ENCODE results near the gene USP6NL. TPM values are rescaled to one million over a fixed set of nuclear protein-coding genes. Genes with fewer than 3 reads are reported as not detected.
A peak's percentile ranks its signal among the peaks of the same experiment; 100 is the strongest.

USP6NL gene
- total RNA-seq, 2 experiments from 2014 or later: 0.49 to 1.1 TPM

DNA sequence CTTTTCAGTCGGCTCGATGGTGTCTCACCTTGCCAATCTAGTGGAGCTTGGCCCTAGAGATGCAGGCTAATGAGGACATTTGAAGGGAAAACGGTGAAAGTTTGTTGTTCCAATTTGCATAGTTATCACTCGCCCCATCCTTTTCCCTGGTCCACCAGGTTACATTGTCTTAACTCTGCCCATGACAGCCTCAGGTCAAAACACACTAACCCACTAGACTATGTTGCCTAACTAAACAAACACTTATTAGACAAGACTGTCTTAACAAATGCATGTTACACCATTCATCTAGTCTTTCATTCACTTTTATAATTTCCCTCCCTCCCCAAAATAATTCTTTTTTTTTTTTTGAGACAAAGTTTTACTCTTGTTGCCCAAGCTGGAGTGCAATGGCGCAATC is 40.7 kb downstream of the USP6NL start:
- H3K4me1 Mint-ChIP-seq: no peaks in the 10 kb centered on the region
- H3K4me3 Mint-ChIP-seq: no peak overlapping the region
- no peaks in the 10 kb centered on the region for H3K9me3 Mint-ChIP-seq (ENCODE audit: low read depth)
- DNase-seq (no peak), ATAC-seq (no peak)
- no peaks in the 10 kb centered on the region for H3K36me3 Mint-ChIP-seq
- CTCF ChIA-PET: no interaction called here
- H3K27ac Mint-ChIP-seq: no peak overlapping the region
- peaks cover 16% of the 10 kb centered on the region for H3K27me3 Mint-ChIP-seq

- no peaks in the 10 kb centered on the region for H3K36me3 Mint-ChIP-seq
- ATAC-seq (no peak), DNase-seq (no peak)
- no peak overlapping the region for H3K27ac Mint-ChIP-seq
- peaks cover 4% of the 10 kb centered on the region for H3K27me3 Mint-ChIP-seq
- CTCF ChIA-PET: interaction anchor here (0.7 to 1.2 kb wide), 2 partner anchors 8 to 10 kb away, joined by 3 read pairs; no protein-coding TSS in a partner anchor
- no peaks in the 10 kb centered on the region for H3K9me3 Mint-ChIP-seq (ENCODE audit: low read depth)
- H3K4me3 Mint-ChIP-seq: no peak overlapping the region
- H3K4me1 Mint-ChIP-seq: no peaks in the 10 kb centered on the region
These were observed 42.0 kb downstream of the USP6NL start for GRCh38 chr10:11569471-11569870.

DNA sequence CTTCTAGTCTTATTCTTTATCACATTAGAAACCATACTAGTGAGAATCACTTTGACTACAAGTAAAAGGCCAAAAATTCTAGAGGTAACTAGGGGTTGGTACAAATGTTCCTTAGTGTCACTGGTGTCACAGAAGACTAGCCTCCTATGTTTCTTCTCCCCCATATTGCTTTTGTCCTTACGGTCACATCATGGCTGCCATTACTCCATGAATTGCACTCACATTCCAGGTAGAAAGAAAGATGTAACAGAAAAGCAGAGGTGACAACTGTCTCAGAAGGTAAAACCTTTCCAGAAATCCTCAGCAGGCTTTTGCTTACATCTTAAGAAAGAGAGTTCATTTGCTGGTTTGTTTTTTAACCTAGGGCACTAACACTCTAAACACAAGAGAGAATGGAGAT is 42.9 kb downstream of the USP6NL start:
- no peaks in the 10 kb centered on the region for H3K4me1 Mint-ChIP-seq
- no peak overlapping the region for H3K27ac Mint-ChIP-seq
- no peak for ATAC-seq
- no peaks in the 10 kb centered on the region for H3K27me3 Mint-ChIP-seq
- H3K4me3 Mint-ChIP-seq: no peak overlapping the region
- H3K9me3 Mint-ChIP-seq (ENCODE audit: low read depth): no peaks in the 10 kb centered on the region
- CTCF ChIA-PET: no interaction called here
- no peaks in the 10 kb centered on the region for H3K36me3 Mint-ChIP-seq
- DNase-seq: no peak

DNA sequence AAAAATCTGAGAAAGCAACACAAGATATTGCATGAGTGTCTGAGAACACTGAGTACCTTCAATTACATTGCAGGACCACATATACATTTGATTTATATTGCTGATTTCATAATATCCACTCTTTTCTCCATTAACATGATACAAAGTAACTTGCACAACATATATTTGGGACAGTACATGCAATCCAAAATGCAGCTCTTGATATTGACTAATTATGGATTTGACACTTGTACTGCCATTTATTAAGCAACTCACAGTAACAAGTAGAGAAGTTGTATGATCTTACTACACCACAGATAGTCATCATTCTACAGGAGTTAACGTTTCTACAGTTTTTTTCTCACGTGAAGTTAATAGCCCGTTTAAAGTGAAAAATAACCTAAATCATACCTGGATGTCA is 46.7 kb downstream of the USP6NL start:
- H3K36me3 Mint-ChIP-seq: no peaks in the 10 kb centered on the region
- DNase-seq (no peak), ATAC-seq (no peak)
- H3K27ac Mint-ChIP-seq: no peak overlapping the region
- H3K4me3 Mint-ChIP-seq: no peak overlapping the region
- no peaks in the 10 kb centered on the region for H3K27me3 Mint-ChIP-seq
- no peaks in the 10 kb centered on the region for H3K9me3 Mint-ChIP-seq (ENCODE audit: low read depth)
- H3K4me1 Mint-ChIP-seq: no peaks in the 10 kb centered on the region
- CTCF ChIA-PET: no interaction called here

- Mint-ChIP-seq H3K27ac (no peak overlapping the region), H3K36me3 (no peaks in the 10 kb centered on the region), H3K9me3 (ENCODE audit: low read depth) (no peaks in the 10 kb centered on the region), H3K4me3 (no peak overlapping the region), H3K4me1 (no peaks in the 10 kb centered on the region), H3K27me3 (no peaks in the 10 kb centered on the region)
- ATAC-seq: no peak
- no peak for DNase-seq
- CTCF ChIA-PET: no interaction called here
These were observed 47.5 kb downstream of the USP6NL start for GRCh38 chr10:11563936-11564335.

DNA sequence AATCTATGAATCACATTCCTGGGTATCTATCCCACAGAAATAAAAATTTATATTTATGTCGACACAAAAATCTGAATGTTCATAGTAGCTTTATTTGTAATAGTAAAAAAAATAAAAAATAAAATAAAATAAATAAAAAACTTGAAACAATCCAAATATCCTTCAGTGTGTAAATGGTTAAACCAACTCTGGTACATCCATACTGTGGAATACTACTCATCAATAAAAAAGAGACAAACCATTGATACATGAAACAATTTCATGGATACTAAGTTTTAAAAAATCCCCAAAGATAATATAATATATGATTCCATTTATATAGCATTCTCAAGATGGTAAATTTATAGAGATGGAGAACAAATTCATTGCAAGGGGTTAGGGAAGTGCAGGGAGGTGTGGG is 48.6 kb downstream of the USP6NL start:
- ATAC-seq: no peak
- CTCF ChIA-PET: no interaction called here
- no peak overlapping the region for H3K27ac Mint-ChIP-seq

DNA sequence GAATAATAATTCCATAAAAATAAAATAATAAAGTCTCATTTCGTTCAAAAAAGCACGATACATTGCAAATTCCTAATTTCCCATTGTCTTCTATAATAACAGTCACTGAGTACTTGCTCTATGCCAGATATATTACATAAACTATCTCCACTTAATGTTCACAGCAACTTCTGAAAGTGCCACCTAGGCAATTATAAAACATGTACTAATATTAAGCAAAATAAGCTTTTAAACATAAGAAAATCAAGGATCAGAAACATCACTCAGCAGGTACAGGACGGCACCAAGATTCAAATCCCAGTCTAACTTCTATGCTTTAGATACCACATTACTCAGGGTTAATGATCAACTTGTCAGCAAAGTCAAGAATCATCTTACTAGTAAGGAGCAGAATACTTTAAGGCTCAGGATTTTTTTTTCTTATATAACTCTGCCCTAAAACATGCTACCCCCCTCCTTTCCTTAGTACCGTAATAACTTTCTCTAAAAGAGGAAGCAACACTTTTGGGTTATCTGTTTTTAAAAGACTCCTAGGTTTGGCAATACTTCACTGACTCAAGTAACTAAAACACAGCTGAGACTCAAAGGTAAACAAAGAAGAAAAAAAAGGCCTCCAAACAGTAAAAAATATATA is 51.3 kb downstream of the USP6NL start:
- ATAC-seq (no peak), DNase-seq (no peak)
- H3K4me1 Mint-ChIP-seq: peaks cover 5% of the 10 kb centered on the region
- no peak overlapping the region for H3K27ac Mint-ChIP-seq
- no peak overlapping the region for H3K4me3 Mint-ChIP-seq
- no peaks in the 10 kb centered on the region for H3K9me3 Mint-ChIP-seq (ENCODE audit: low read depth)
- H3K27me3 Mint-ChIP-seq: peaks cover 5% of the 10 kb centered on the region
- H3K36me3 Mint-ChIP-seq: no peaks in the 10 kb centered on the region
- CTCF ChIA-PET: interaction anchor here (1.6 kb wide), 1 partner anchor 10 kb away, joined by 3 read pairs; no protein-coding TSS in a partner anchor

More for the DNA sequence above, 48.6 kb downstream of the USP6NL start:
- Mint-ChIP-seq H3K27me3 (no peaks in the 10 kb centered on the region), H3K4me1 (no peaks in the 10 kb centered on the region), H3K4me3 (no peak overlapping the region), H3K36me3 (no peaks in the 10 kb centered on the region), H3K9me3 (ENCODE audit: low read depth) (no peaks in the 10 kb centered on the region)
- no peak for DNase-seq

GRCh38 chr10:11557967-11558366 is 53.5 kb downstream of the USP6NL start:
- ATAC-seq: no peak
- no peak overlapping the region for H3K4me3 Mint-ChIP-seq
- H3K9me3 Mint-ChIP-seq (ENCODE audit: low read depth): no peaks in the 10 kb centered on the region
- no peak for DNase-seq
- no peak overlapping the region for H3K27ac Mint-ChIP-seq
- H3K36me3 Mint-ChIP-seq: peaks cover 1% of the 10 kb centered on the region
- CTCF ChIA-PET: no interaction called here
- H3K27me3 Mint-ChIP-seq: peaks cover 5% of the 10 kb centered on the region
- H3K4me1 Mint-ChIP-seq: peaks cover 20% of the 10 kb centered on the region

- ATAC-seq (no peak), DNase-seq (no peak)
- H3K27ac Mint-ChIP-seq: no peak overlapping the region
- H3K4me3 Mint-ChIP-seq: no peak overlapping the region
- CTCF ChIA-PET: no interaction called here
- H3K9me3 Mint-ChIP-seq (ENCODE audit: low read depth): no peaks in the 10 kb centered on the region
- H3K4me1 Mint-ChIP-seq: peaks cover 23% of the 10 kb centered on the region
- peaks cover 1% of the 10 kb centered on the region for H3K36me3 Mint-ChIP-seq
- peaks cover 5% of the 10 kb centered on the region for H3K27me3 Mint-ChIP-seq
These were observed 53.9 kb downstream of the USP6NL start for GRCh38 chr10:11557513-11557912.

DNA sequence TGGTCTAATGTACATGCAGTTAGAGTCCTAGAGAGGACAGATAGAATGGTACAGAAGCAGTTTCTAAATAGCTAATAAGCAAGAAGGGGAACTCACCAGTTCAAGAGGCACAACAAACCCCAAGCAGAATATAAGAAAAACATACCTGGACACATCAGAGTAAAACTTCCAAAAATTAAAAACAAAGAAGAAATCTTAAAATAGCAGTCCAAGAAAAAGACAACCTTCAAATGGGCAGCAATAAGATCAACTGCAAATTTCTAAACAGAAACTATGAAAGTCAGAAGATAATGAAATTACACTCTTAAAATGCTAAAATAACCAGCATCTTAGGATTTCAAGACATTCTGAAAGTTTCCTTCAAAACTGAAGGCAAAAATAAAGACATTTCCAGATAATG is 55.9 kb downstream of the USP6NL start:
- Mint-ChIP-seq H3K27ac (no peak overlapping the region), H3K4me3 (no peak overlapping the region), H3K27me3 (peaks cover 5% of the 10 kb centered on the region), H3K9me3 (ENCODE audit: low read depth) (no peaks in the 10 kb centered on the region), H3K4me1 (peaks cover 29% of the 10 kb centered on the region), H3K36me3 (peaks cover 1% of the 10 kb centered on the region)
- DNase-seq (no peak), ATAC-seq (no peak)
- CTCF ChIA-PET: no interaction called here

GRCh38 chr10:11553773-11554381 is 57.6 kb downstream of the USP6NL start:
- CTCF ChIA-PET: interaction anchor here (0.6 to 1.3 kb wide), 4 partner anchors 8 to 203 kb away, joined by 3 to 4 read pairs (median 3); no protein-coding TSS in a partner anchor
- peaks cover 1% of the 10 kb centered on the region for H3K36me3 Mint-ChIP-seq

GRCh38 chr10:11551916-11552602 is 59.4 kb downstream of the USP6NL start:
- Mint-ChIP-seq H3K27me3 (peaks cover 5% of the 10 kb centered on the region), H3K4me1 (peaks cover 29% of the 10 kb centered on the region), H3K4me3 (no peak overlapping the region), H3K36me3 (peaks cover 1% of the 10 kb centered on the region), H3K27ac (peak overlapping the region; percentile 68), H3K9me3 (ENCODE audit: low read depth) (no peaks in the 10 kb centered on the region)
- ATAC-seq: peak; percentile 59
- CTCF ChIA-PET: interaction anchor here (0.6 kb wide), 1 partner anchor 30 kb away, joined by 3 read pairs; no protein-coding TSS in a partner anchor
- no peak for DNase-seq

More at GRCh38 chr10:11553773-11554381, 57.6 kb downstream of the USP6NL start:
- H3K4me3 Mint-ChIP-seq: peak overlapping the region; percentile 20
- DNase-seq (peak; percentile 45), ATAC-seq (peak; percentile 78)
- H3K27ac Mint-ChIP-seq: peak overlapping the region; percentile 80
- H3K9me3 Mint-ChIP-seq (ENCODE audit: low read depth): no peaks in the 10 kb centered on the region
- peaks cover 5% of the 10 kb centered on the region for H3K27me3 Mint-ChIP-seq
- peaks cover 29% of the 10 kb centered on the region for H3K4me1 Mint-ChIP-seq

GRCh38 chr10:11551104-11551503 is 60.3 kb downstream of the USP6NL start:
- CTCF ChIA-PET: no interaction called here

DNA sequence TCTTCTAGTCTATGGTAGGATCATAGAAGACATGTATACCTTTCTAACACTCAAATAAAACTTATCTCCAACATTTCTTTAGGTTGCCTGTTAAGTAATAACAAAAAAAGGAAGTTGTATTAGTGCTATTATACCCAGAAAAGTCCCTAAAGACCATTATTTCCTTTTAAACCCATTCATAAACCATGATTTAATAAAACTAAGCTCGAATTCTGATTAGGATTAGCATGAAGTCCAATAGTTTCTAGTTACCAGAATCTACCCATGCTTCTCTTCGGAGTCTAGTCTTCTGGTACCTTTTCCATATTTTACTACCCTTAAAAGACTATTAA is 62.7 kb downstream of the USP6NL start:
- H3K27me3 Mint-ChIP-seq: no peaks in the 10 kb centered on the region
- H3K9me3 Mint-ChIP-seq (ENCODE audit: low read depth): no peaks in the 10 kb centered on the region
- no peak for ATAC-seq
- CTCF ChIA-PET: interaction anchor here (2.3 kb wide), 1 partner anchor 33 kb away, joined by 7 read pairs; no protein-coding TSS in a partner anchor
- no peak overlapping the region for H3K27ac Mint-ChIP-seq
- no peaks in the 10 kb centered on the region for H3K36me3 Mint-ChIP-seq
- peaks cover 16% of the 10 kb centered on the region for H3K4me1 Mint-ChIP-seq
- no peak for DNase-seq
- H3K4me3 Mint-ChIP-seq: no peak overlapping the region

More at GRCh38 chr10:11551104-11551503, 60.3 kb downstream of the USP6NL start:
- Mint-ChIP-seq H3K9me3 (ENCODE audit: low read depth) (no peaks in the 10 kb centered on the region), H3K36me3 (peaks cover 1% of the 10 kb centered on the region), H3K4me1 (peaks cover 29% of the 10 kb centered on the region), H3K4me3 (no peak overlapping the region), H3K27ac (no peak overlapping the region), H3K27me3 (peaks cover 2% of the 10 kb centered on the region)
- DNase-seq: no peak
- ATAC-seq: no peak

Data from activated CD8-positive, alpha-beta memory T cell treated with anti-CD3 and anti-CD28 coated beads, Interleukin-2, amount 10 ng/mL, durations not matched to agents 7 days and 5 days (primary cell).